HUES48 (cell line): ENCODE measurements around the gene TBX4.

ENCODE experiments used
- H3K27ac ChIP-seq: one replicate; pipeline ENCODE4 v1.7.0; 2013; ENCODE audit warnings: low read depth, low read length, inconsistent platforms
- H3K27me3 ChIP-seq: 2 replicates; pipeline ENCODE4 v1.6.1; 2013; ENCODE audit warnings: mild to moderate bottlenecking, low read length; ENCODE audit not compliant: control insufficient read depth, insufficient read depth
- H3K36me3 ChIP-seq: 2 replicates; pipeline ENCODE4 v1.6.1; 2013; ENCODE audit warnings: low read length; ENCODE audit not compliant: control insufficient read depth, insufficient read depth
- H3K4me1 ChIP-seq: 2 replicates; pipeline ENCODE4 v1.6.1; 2013; ENCODE audit warnings: mild to moderate bottlenecking, low read length; ENCODE audit not compliant: control insufficient read depth, insufficient read depth
- H3K4me3 ChIP-seq: 2 replicates; pipeline ENCODE4 v1.5.1; 2013; ENCODE audit warnings: mild to moderate bottlenecking, low read depth, low read length
- H3K9ac ChIP-seq: 2 replicates; pipeline ENCODE4 v1.6.1; 2013; ENCODE audit warnings: mild to moderate bottlenecking, low read depth, low read length, moderate library complexity
- H3K9me3 ChIP-seq: 2 replicates; pipeline ENCODE4 v1.6.1; 2013; ENCODE audit warnings: low read length; ENCODE audit not compliant: control insufficient read depth, insufficient read depth

TBX4 gene

GRCh38 chr17:61531223-61531622 is 79.0 kb downstream of the TBX4 start:
- Histone ChIP-seq H3K27me3 (no peaks in the 10 kb centered on the region), H3K9ac (no peak overlapping the region), H3K4me1 (no peaks in the 10 kb centered on the region), H3K9me3 (no peaks in the 10 kb centered on the region), H3K4me3 (no peak overlapping the region), H3K36me3 (no peaks in the 10 kb centered on the region), H3K27ac (no peak overlapping the region)

- H3K36me3 ChIP-seq: no peaks in the 10 kb centered on the region
These were observed 80.6 kb downstream of the TBX4 start for GRCh38 chr17:61532826-61533225.

GRCh38 chr17:61533797-61534196 is 81.6 kb downstream of the TBX4 start:
- Histone ChIP-seq H3K4me1 (no peaks in the 10 kb centered on the region), H3K27ac (no peak overlapping the region), H3K27me3 (no peaks in the 10 kb centered on the region), H3K9me3 (no peaks in the 10 kb centered on the region), H3K36me3 (no peaks in the 10 kb centered on the region), H3K9ac (no peak overlapping the region), H3K4me3 (no peak overlapping the region)

More at GRCh38 chr17:61532826-61533225, 80.6 kb downstream of the TBX4 start:
- no peak overlapping the region for H3K9ac ChIP-seq
- no peak overlapping the region for H3K27ac ChIP-seq
- H3K4me3 ChIP-seq: no peak overlapping the region
- H3K9me3 ChIP-seq: no peaks in the 10 kb centered on the region
- no peaks in the 10 kb centered on the region for H3K27me3 ChIP-seq
- H3K4me1 ChIP-seq: no peaks in the 10 kb centered on the region

GRCh38 chr17:61534414-61534813 is 82.2 kb downstream of the TBX4 start:
- Histone ChIP-seq H3K27ac (no peak overlapping the region), H3K9me3 (no peaks in the 10 kb centered on the region), H3K27me3 (no peaks in the 10 kb centered on the region), H3K9ac (no peak overlapping the region), H3K36me3 (no peaks in the 10 kb centered on the region), H3K4me3 (no peak overlapping the region), H3K4me1 (no peaks in the 10 kb centered on the region)
